ENCODE data around the gene CKAP2L.
"Not testable (repeated sequence)": the region's sequence is repeated elsewhere in the genome, so short reads cannot be mapped to it uniquely, and the experiment has no call there.

CKAP2L gene

DNA sequence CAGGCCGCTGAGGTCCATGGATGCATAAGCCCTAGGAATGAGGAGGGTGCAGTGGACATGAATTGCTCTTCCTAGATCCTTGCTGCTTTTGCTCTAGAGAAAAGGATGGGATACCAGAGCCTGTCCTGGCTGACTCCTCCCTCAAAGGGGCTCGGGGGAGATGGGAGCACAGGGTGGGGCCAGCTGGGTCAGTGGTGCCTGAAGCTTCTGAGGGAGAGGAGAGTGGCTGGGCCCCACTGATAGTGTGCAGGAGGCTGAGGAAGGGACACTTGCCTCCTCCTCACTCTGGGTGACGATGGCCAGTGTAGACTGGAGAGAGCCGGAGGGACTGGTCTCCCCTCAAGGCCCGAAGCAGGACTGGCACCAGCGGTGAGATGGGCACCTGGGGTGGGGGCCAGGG lies 43.6 kb downstream of the CKAP2L start, which contains the start of gene NT5DC4:
Gene NT5DC4 (plus strand): TSS at position 236 of the 400 bp plus-strand sequence. CDS start 60 bp downstream, at position 296.
- H3K4me3 ChIP-seq (ENCODE audit: low read length), result no peak within 1 kb of the TSS
- TF ChIP-seq, protein P1, sequence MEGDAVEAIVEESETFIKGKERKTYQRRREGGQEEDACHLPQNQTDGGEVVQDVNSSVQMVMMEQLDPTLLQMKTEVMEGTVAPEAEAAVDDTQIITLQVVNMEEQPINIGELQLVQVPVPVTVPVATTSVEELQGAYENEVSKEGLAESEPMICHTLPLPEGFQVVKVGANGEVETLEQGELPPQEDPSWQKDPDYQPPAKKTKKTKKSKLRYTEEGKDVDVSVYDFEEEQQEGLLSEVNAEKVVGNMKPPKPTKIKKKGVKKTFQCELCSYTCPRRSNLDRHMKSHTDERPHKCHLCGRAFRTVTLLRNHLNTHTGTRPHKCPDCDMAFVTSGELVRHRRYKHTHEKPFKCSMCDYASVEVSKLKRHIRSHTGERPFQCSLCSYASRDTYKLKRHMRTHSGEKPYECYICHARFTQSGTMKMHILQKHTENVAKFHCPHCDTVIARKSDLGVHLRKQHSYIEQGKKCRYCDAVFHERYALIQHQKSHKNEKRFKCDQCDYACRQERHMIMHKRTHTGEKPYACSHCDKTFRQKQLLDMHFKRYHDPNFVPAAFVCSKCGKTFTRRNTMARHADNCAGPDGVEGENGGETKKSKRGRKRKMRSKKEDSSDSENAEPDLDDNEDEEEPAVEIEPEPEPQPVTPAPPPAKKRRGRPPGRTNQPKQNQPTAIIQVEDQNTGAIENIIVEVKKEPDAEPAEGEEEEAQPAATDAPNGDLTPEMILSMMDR (conservative IDR thresholded peaks at IDR 0.05; ENCODE audit: low read depth, low read length), result no peak
- no peak for DNase-seq (ENCODE audit: low read depth)

DNA sequence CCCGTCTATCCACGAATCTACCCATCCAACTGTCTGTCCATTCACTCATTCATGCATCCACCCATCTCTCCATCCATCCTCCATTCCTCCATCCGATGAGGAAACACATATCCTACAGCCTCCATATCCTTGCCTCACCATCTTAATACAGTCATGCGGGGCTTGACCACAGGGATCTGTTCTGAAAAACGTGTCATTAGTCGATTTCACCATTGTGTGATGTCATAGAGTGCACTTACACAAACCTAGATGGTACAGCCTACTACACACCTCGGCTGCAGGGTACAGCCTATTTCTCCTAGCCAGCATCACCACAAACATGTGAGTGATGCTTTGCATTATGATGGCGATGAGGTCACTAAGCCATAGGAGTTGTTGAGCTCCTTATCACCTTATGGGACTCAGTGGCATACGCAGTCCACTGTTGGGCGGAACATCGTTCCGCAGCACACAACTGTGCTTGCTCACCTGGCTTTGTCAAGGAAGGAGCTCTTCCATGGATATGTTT lies 45.5 kb downstream of the CKAP2L start:
- no peak for DNase-seq (ENCODE audit: low read depth)
- TF ChIP-seq, protein P1 (conservative IDR thresholded peaks at IDR 0.05; ENCODE audit: low read depth, low read length), result no peak
- H3K4me3 ChIP-seq (ENCODE audit: low read length), result no peak overlapping the region

DNA sequence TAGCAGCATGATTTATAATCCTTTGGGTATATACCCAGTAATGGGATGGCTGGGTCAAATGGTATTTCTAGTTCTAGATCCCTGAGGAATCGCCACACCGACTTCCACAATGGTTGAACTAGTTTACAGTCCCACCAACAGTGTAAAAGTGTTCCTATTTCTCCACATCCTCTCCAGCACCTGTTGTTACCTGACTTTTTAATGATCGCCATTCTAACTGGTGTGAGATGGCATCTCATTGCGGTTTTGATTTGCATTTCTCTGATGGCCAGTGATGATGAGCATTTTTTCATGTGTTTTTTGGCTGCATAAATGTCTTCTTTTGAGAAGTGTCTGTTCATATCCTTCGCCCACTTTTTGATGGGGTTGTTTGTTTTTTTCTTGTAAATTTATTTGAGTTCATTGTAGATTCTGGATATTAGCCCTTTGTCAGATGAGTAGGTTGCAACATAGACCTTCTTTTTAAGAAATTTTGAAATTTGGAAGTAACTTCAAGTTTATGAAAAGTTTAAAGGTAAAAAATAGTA lies 47.5 kb downstream of the CKAP2L start:
- DNase-seq (ENCODE audit: low read depth); H3K4me3 ChIP-seq (ENCODE audit: low read length): not testable (repeated sequence)

GRCh38 chr2:112716094-112716493 lies 48.3 kb downstream of the CKAP2L start:
- not testable (repeated sequence) for H3K4me3 ChIP-seq (ENCODE audit: low read length); DNase-seq (ENCODE audit: low read depth)

GRCh38 chr2:112714836-112715631 lies 49.4 kb downstream of the CKAP2L start:
- DNase-seq (ENCODE audit: low read depth), result no peak
- H3K4me3 ChIP-seq (ENCODE audit: low read length), result no peak overlapping the region
- TF ChIP-seq, protein P1 (conservative IDR thresholded peaks at IDR 0.05; ENCODE audit: low read depth, low read length), result no peak

DNA sequence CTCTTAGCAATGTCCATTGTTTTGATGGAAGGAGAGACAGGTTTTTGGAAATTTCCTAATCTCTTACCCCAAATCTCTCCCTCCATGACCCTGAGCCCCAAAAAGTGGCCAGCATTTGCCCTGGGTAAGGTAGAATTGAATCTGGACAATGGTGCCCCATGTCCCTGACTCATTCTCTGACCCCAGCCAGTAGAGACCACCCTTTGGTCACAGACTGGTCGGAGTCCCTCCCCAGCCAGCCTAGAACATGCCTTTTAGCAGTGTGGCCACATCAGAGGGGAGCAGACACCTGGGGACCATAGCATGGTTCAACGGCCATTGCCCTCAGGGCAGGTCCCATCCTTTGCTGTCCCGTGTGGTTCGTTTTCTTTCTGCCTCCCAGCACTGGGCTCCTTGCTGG lies 50.1 kb downstream of the CKAP2L start:
- no peak for DNase-seq (ENCODE audit: low read depth)
- H3K4me3 ChIP-seq (ENCODE audit: low read length), result no peak overlapping the region
- TF ChIP-seq, protein P1 (conservative IDR thresholded peaks at IDR 0.05; ENCODE audit: low read depth, low read length), result no peak

GRCh38 chr2:112713926-112714325 lies 50.5 kb downstream of the CKAP2L start:
- no peak for DNase-seq (ENCODE audit: low read depth)
- H3K4me3 ChIP-seq (ENCODE audit: low read length), result no peak overlapping the region
- TF ChIP-seq, protein P1 (conservative IDR thresholded peaks at IDR 0.05; ENCODE audit: low read depth, low read length), result no peak

- TF ChIP-seq, protein P1 (conservative IDR thresholded peaks at IDR 0.05; ENCODE audit: low read depth, low read length), result no peak
- no peak for DNase-seq (ENCODE audit: low read depth)
- H3K4me3 ChIP-seq (ENCODE audit: low read length), result no peak overlapping the region
These were observed 50.9 kb downstream of the CKAP2L start for GRCh38 chr2:112713585-112713925.

Data from retinal pigment epithelial cell (primary cell).